ENCODE measurements around the gene WDR41.
"Not testable (repeated sequence)": the region's sequence is repeated elsewhere in the genome, so short reads cannot be mapped to it uniquely, and the experiment has no call there.

Gene WDR41

GRCh38 chr5:77491783-77492652 is at the start of gene WDR41:
TSS of gene WDR41 (minus strand) at chr5:77492316. CDS start at chr5:77492220, 96 bp downstream.
- DNase-seq (ENCODE audit: low spot score): peak; percentile 92

GRCh38 chr5:77531297-77531696 is 39.2 kb upstream of the WDR41 start:
- DNase-seq (ENCODE audit: low spot score): no peak

GRCh38 chr5:77518304-77518703 is 26.2 kb upstream of the WDR41 start:
- peak; percentile 62 for DNase-seq (ENCODE audit: low spot score)

- DNase-seq (ENCODE audit: low spot score): no peak
Observed at GRCh38 chr5:77514457-77514856, 22.3 kb upstream of the WDR41 start.

- DNase-seq (ENCODE audit: low spot score): no peak
Observed at GRCh38 chr5:77513321-77513720, 21.2 kb upstream of the WDR41 start.

- not testable (repeated sequence) for DNase-seq (ENCODE audit: low spot score)
Observed at GRCh38 chr5:77501132-77501531, 9.0 kb upstream of the WDR41 start.

- DNase-seq (ENCODE audit: low spot score): no peak
Observed at GRCh38 chr5:77499973-77500372, 7.9 kb upstream of the WDR41 start.

GRCh38 chr5:77499441-77499840 is 7.3 kb upstream of the WDR41 start:
- DNase-seq (ENCODE audit: low spot score): no peak

- DNase-seq (ENCODE audit: low spot score): no peak
Observed at GRCh38 chr5:77498952-77499351, 6.8 kb upstream of the WDR41 start.

- no peak for DNase-seq (ENCODE audit: low spot score)
Observed at GRCh38 chr5:77494935-77495334, 2.8 kb upstream of the WDR41 start.

- no peak for DNase-seq (ENCODE audit: low spot score)
Observed at GRCh38 chr5:77492653-77493000, 511 bp upstream of the WDR41 start.

- DNase-seq (ENCODE audit: low spot score): peak; percentile 8
Observed at GRCh38 chr5:77490741-77491344, 1.3 kb downstream of the WDR41 start.

- DNase-seq (ENCODE audit: low spot score): no peak
Observed at GRCh38 chr5:77486344-77486962, 5.7 kb downstream of the WDR41 start.

- no peak for DNase-seq (ENCODE audit: low spot score)
Observed at GRCh38 chr5:77483682-77484081, 8.4 kb downstream of the WDR41 start.

- not testable (repeated sequence) for DNase-seq (ENCODE audit: low spot score)
Observed at GRCh38 chr5:77475041-77475440, 17.1 kb downstream of the WDR41 start.

GRCh38 chr5:77468875-77469274 is 23.2 kb downstream of the WDR41 start:
- DNase-seq (ENCODE audit: low spot score): not testable (repeated sequence)

- DNase-seq (ENCODE audit: low spot score): no peak
Observed at GRCh38 chr5:77463905-77464304, 28.2 kb downstream of the WDR41 start.

GRCh38 chr5:77461287-77461686 is 30.8 kb downstream of the WDR41 start:
- DNase-seq (ENCODE audit: low spot score): no peak

GRCh38 chr5:77454123-77454522 is 38.0 kb downstream of the WDR41 start:
- DNase-seq (ENCODE audit: low spot score): no peak

GRCh38 chr5:77452351-77452750 is 39.8 kb downstream of the WDR41 start:
- DNase-seq (ENCODE audit: low spot score): no peak

GRCh38 chr5:77449981-77450380 is 42.1 kb downstream of the WDR41 start:
- DNase-seq (ENCODE audit: low spot score): no peak

GRCh38 chr5:77449277-77449676 is 42.8 kb downstream of the WDR41 start:
- no peak for DNase-seq (ENCODE audit: low spot score)

- no peak for DNase-seq (ENCODE audit: low spot score)
Observed at GRCh38 chr5:77448831-77449230, 43.3 kb downstream of the WDR41 start.

Data from RKO (cell line).